Measurements from ENCODE around the gene CXCR6. TPM values are rescaled to one million over a fixed set of nuclear protein-coding genes. Genes with fewer than 3 reads are reported as not detected.
"Not testable (repeated sequence)": the region's sequence is repeated elsewhere in the genome, so short reads cannot be mapped to it uniquely, and the experiment has no call there.

CXCR6 gene
- total and polyA plus RNA-seq, 5 experiments from 2014 or later, result 0.25 to 9.3 (median 0.42) TPM

- POLR2A ChIA-PET, result interaction anchor here (0.9 kb wide), 1 partner anchor 77 kb away, joined by 3 read pairs; no protein-coding TSS in a partner anchor
- ATAC-seq, DNase-seq, H3K36me3 Mint-ChIP-seq, H3K27ac Mint-ChIP-seq, H3K9me3 Mint-ChIP-seq, H3K27me3 Mint-ChIP-seq, H3K4me3 Mint-ChIP-seq: not testable (repeated sequence)
- peaks cover 8 to 31% (median 26%) of the 10 kb centered on the region in 4 donors for H3K4me1 Mint-ChIP-seq
These were observed 54.2 kb downstream of the CXCR6 start for GRCh38 chr3:45997499-45997898.

GRCh38 chr3:45997942-45998341 lies 54.7 kb downstream of the CXCR6 start:
- Mint-ChIP-seq H3K9me3 (no peaks in the 10 kb centered on the region), H3K27me3 (peaks cover 0 to 7% (median 0%) of the 10 kb centered on the region in 5 donors), H3K4me1 (peaks cover 5 to 26% (median 22%) of the 10 kb centered on the region in 4 donors), H3K36me3 (no peaks in the 10 kb centered on the region), H3K27ac (no peak overlapping the region), H3K4me3 (no peak overlapping the region)
- ATAC-seq, result no peak
- no peak for DNase-seq
- POLR2A ChIA-PET, result no interaction called here

Other genes with a start within 250 kb of the CXCR6 start
- gene SLC6A20, start 146.9 kb upstream of the CXCR6 start, total RNA-seq, result under 1 TPM in 1 of 2 experiments, not detected in 1; 0.52 TPM
- not detected for gene SLC6A20, start 146.9 kb upstream of the CXCR6 start, polyA plus RNA-seq
- gene LZTFL1, start 101.3 kb upstream of the CXCR6 start, total RNA-seq, result 10 to 100 TPM in 1 of 2 experiments, 1 to 10 TPM in 1; 9.6 to 10.8 TPM
- gene LZTFL1, start 101.3 kb upstream of the CXCR6 start, polyA plus RNA-seq, result 1 to 10 TPM; 7.5 to 9.7 (median 8.3) TPM
- 1 to 10 TPM; 1.9 to 2.0 TPM for gene CCR9, start 56.9 kb upstream of the CXCR6 start, total RNA-seq
- gene CCR9, start 56.9 kb upstream of the CXCR6 start, polyA plus RNA-seq, result under 1 TPM in 2 of 3 donors, not detected in 1; 0.33 to 0.49 TPM
- gene FYCO1, start 52.4 kb downstream of the CXCR6 start, total RNA-seq, result 10 to 100 TPM; 27.6 to 28.4 TPM
- 1 to 10 TPM; 1.7 to 6.0 (median 2.6) TPM for gene FYCO1, start 52.4 kb downstream of the CXCR6 start, polyA plus RNA-seq
- gene XCR1, start 84.0 kb downstream of the CXCR6 start, total RNA-seq, result not detected
- not detected for gene XCR1, start 84.0 kb downstream of the CXCR6 start, polyA plus RNA-seq